HG03469 (cell line): ENCODE measurements around the gene SLC24A3.
"Not testable (repeated sequence)": the region's sequence is repeated elsewhere in the genome, so short reads cannot be mapped to it uniquely, and the experiment has no call there.

Experiments used
- ATAC-seq: cut with Tn5 transposase; IDR thresholded peaks from one replicate; pipeline ENCODE4 v1.9.1; 2021; ENCODE audit warnings: mild to moderate bottlenecking, moderate library complexity, moderate number of reproducible peaks; ENCODE audit not compliant: unreplicated experiment

SLC24A3 gene

DNA sequence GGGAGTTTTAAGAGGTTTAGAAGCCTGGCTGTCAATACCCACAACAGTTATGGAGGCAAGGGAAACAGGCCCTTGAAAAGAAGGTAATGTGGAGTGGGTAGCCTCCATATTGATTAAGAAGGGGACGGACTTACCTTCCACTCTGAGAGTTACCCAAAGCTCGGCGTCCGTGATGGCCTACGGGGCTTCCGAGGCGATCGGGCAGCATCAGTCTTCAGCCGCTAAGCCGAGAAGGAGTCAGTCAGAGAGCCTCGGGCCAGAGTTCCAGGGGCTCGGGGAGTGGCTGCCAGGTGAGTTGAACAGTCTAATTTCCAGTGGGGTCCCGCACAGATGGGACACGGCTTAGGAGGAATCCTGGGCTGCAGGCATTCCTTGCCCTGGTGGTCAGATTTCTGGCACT is 541.8 kb downstream of the SLC24A3 start:
- ATAC-seq = not testable (repeated sequence)

DNA sequence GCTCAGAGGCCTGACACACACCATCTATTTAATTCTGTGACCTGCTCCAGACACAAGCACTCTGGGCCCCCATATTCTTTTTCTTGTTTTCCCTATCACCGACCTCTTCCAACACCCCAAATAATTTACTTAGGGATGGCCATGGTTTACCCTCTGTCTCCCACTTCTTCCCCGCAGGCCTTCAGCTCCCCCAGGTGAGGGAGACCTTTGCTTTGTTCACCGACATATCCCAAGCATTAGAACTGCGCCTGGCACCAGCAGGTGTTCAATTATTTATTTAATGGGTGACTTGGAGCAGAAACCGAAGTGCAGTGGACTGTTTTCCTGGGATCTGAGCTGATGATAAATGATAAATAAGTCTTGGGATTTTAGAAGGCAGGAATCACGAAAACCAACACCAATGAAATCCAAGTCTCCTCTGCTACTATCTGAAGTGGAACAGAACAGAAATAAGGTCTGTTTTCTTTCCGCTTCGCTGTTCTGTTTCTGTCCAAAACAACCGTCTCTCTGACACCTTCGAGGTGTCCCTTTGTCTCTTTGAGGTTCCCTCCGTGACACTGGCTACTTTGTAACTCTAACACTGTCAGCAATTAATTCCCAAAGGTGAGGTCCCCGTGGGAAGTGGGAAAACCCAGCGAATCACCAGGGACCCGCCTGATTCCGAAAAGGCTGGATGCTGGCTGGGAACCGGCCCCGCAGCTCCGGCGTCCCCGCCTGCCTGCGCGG is 544.5 kb downstream of the SLC24A3 start:
- ATAC-seq = no peak

DNA sequence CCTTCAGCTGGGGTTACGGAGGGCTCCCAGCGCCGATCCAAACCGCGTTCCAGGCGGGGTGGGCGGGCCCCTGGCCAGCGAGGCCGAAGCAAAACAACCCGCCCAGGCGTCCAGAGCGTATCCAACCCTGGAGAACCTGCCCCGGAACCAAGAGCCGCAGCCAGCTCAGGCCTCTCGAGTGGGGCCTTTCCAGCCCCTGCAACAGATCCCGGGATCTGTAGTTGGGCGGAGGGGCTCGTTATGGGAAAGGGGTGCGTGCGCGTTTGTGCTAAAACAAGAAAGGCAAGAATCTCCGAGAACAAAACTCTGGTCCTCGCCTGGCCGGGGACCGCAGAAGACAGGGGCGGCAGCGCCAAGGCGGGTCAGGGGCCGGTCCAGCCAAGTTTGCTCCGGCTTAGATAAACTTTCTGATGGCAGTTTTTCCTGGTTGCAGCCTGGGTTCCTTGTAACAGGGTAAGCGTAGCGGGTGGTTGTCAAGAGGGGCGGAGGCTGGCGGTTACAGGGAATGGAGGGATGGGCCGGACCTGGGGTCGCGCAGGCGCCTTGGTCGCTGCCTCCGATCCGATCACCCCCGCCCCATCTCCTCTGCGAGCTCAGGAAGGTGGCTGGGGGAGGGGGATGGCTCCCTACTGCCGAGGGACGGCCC is 545.2 kb downstream of the SLC24A3 start:
- ATAC-seq = no peak

GRCh38 chr20:19758133-19758500 is 545.7 kb downstream of the SLC24A3 start, which contains the start of gene RIN2:
Gene RIN2, plus strand, starts transcription at chr20:19758258. Its CDS starts 131,344 bp downstream, at chr20:19889602.
- ATAC-seq = no peak

DNA sequence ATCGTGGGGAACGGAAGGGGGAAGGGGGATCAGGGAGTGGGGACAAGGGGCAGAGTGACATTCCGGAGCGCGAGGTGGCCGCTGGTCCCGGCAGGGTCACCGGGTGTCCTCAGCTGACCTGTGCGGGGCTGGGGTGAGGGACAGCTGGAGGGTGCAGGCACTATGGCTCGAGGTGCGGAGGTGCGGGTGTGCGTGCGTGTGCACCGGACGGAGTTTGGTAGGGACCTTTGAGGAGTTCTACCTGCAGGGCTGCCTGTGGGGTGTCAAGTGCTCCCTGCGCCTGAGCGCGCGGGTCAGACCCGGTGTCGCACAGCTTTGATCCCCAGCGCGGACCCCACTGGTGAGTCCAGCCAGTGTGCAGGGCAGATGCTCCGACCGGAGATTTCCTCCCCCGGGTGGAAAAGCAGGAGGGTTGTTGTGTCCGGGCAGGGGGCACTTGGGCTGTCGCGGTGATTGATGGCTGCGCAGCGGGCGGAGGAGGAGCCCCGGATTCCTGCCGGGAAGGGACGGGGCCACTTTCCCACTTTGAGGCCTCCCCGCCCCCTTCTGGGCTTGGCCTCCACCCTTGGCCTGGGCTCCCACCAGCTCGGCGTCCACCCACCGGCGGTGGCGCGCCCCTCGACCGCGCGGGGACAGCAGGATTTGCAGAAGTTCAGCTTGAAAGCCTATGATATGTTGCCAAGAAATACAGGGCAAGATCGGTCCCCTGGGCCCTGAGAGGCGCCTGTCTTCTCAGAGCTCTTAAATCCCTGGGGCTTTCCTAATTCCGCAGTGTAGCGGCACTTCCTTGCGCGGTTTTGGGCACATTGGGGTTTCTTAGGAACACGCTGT is 546.3 kb downstream of the SLC24A3 start:
- no peak for ATAC-seq

- ATAC-seq = no peak
Observed at GRCh38 chr20:19760371-19760721, 547.9 kb downstream of the SLC24A3 start.

DNA sequence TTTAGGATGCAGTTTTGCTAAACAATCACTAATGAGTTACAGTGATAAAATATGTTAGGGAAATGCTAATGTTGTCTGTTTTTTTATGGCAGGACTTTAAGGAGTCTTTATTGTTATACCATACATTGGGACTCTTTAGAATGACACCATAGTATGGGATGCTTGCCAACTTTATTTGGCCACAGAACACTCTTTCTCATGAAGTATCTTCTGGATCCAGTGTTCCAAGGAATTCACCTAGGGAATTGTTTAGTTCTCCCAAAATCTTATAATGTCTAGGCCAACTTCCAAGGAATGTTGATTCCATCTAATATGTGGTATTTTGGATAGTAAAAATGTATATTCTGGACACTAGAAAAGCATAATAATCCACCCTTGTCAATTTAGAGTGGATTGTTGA is 548.9 kb downstream of the SLC24A3 start:
- ATAC-seq = no peak

GRCh38 chr20:19761841-19762240 is 549.4 kb downstream of the SLC24A3 start:
- no peak for ATAC-seq

DNA sequence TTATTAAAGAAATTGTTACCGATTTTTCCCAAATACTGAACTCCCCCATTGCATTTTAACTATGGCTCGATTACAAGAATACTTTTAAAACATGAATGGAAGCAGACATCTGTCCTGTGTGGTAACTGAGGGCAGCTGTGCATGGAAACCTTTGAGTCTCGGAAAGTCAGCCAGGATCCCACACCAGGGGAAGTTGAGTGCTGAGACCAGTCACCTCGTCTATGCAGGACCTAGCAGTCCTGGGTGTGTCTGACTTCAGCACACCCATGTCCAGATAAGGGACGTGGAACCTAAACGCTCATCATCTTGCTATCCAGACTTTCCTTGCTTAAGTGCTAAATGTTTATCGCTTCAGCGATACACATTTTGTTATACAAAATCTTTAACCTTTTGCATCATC is 551.8 kb downstream of the SLC24A3 start:
- no peak for ATAC-seq

- ATAC-seq = no peak
Observed at GRCh38 chr20:19765266-19765665, 552.8 kb downstream of the SLC24A3 start.

DNA sequence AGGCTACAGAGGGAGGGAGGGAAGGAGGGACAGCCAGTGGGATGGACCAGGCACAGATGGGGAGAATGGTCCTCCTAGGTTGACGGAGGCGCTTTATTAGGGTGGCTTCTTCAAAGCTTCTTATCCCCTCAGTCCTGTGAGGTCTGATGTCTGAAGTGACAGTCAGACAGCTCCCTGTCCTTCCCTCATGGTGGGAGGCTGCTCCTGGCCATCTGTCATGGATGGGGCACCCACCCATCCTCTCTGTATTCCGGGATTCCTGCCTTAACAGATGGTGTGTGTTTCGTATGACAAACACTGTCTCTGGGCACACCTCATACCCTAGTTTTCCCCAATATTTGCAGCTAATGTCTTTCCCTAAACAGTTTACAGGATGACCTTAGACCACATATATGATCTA is 553.5 kb downstream of the SLC24A3 start:
- ATAC-seq = no peak

GRCh38 chr20:19767070-19767469 is 554.6 kb downstream of the SLC24A3 start:
- no peak for ATAC-seq

GRCh38 chr20:19768325-19768842 is 555.9 kb downstream of the SLC24A3 start:
- no peak for ATAC-seq

GRCh38 chr20:19769507-19769906 is 557.1 kb downstream of the SLC24A3 start:
- ATAC-seq = no peak

DNA sequence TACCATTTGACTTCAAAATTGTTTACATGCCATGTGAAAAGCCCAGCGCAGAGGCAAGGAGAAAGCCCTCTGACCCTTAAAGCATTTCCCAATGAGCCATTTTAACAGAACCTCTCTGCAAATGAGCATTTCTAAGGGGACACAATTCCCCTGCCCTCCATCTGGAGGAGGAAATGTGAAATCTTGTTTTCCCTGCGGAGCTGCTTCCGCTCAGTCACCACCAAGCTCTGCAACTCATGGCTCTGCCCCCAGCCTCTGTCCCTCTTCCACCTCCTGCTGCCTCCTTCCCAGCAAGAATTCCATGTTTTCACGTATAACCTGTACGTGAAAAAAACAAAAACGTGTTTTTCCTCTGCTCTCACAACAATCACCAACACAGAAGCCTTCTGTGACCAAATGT is 557.9 kb downstream of the SLC24A3 start:
- no peak for ATAC-seq

DNA sequence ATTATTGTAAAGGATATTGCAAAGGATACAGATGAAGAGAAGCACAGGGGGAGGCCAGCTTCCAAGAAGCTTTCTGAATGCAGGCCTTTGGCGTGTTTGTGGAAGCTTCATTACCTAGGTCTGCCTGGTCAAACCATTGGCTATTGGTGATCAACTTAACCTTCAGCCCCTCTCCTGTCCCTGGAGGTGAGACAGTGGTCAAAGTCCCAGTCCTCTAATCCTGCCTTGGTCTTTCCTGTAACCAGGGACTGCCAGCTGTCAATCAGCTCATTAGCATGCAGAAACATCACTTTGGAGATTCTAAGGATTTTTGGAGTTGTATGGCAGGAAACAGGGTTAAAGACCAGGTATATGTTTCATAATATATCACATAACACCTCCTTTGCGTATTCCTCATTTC is 558.6 kb downstream of the SLC24A3 start:
- ATAC-seq = no peak
